IPS DF 4.7 (cell line): Measurements from ENCODE around the gene PARP16.

Source experiments
- DNase-seq: peaks from one replicate; pipeline ENCODE4 v3.0.0-alpha.2; 2013; ENCODE audit warnings: low spot score; ENCODE audit errors: extremely low read depth

PARP16 gene

GRCh38 chr15:65286704-65287519 lies at the start of gene PARP16:
TSS of gene PARP16 (minus strand) at chr15:65286883. CDS start at chr15:65286426, 457 bp downstream.
- DNase-seq: no peak

GRCh38 chr15:65335278-65336055 lies 48.8 kb upstream of the PARP16 start:
- no peak for DNase-seq

- no peak for DNase-seq
Measured at GRCh38 chr15:65334586-65335231, 48.0 kb upstream of the PARP16 start.

GRCh38 chr15:65333856-65334255 lies 47.2 kb upstream of the PARP16 start:
- no peak for DNase-seq

GRCh38 chr15:65333148-65333820 lies 46.6 kb upstream of the PARP16 start:
- no peak for DNase-seq

- no peak for DNase-seq
Measured at GRCh38 chr15:65332391-65333147, 45.9 kb upstream of the PARP16 start.

- no peak for DNase-seq
Measured at GRCh38 chr15:65331811-65332210, 45.1 kb upstream of the PARP16 start.

GRCh38 chr15:65330934-65331645 lies 44.4 kb upstream of the PARP16 start:
- DNase-seq: no peak

GRCh38 chr15:65329984-65330735 lies 43.5 kb upstream of the PARP16 start:
- DNase-seq: no peak

- no peak for DNase-seq
Measured at GRCh38 chr15:65329288-65329983, 42.8 kb upstream of the PARP16 start.

- no peak for DNase-seq
Measured at GRCh38 chr15:65328506-65329287, 42.0 kb upstream of the PARP16 start.

GRCh38 chr15:65327651-65328393 lies 41.1 kb upstream of the PARP16 start:
- DNase-seq: no peak

- DNase-seq: no peak
Measured at GRCh38 chr15:65326818-65327217, 40.1 kb upstream of the PARP16 start.

- DNase-seq: no peak
Measured at GRCh38 chr15:65326117-65326526, 39.4 kb upstream of the PARP16 start.

GRCh38 chr15:65323071-65323511 lies 36.4 kb upstream of the PARP16 start:
- no peak for DNase-seq

- no peak for DNase-seq
Measured at GRCh38 chr15:65318870-65319356, 32.2 kb upstream of the PARP16 start.

GRCh38 chr15:65312400-65312916 lies 25.8 kb upstream of the PARP16 start:
- no peak for DNase-seq
